HEK293 (cell line): ENCODE data around the gene MYO1G.

Experiments used
- CTCF ChIA-PET: fragments of 350-600 bp; formaldehyde crosslinking; extraction: SDS; loops from one replicate; lab custom pipeline; 2021; ENCODE audit warnings: antibody characterized with exemption; lab: Yijun Ruan, JAX
- POLR2A ChIA-PET: fragments of 300-600 bp; formaldehyde crosslinking; extraction: SDS; loops from one replicate; lab custom pipeline; 2020; ENCODE audit warnings: antibody characterized with exemption, inconsistent platforms; lab: Yijun Ruan, JAX
- H3K27ac ChIP-seq: fragments of 200-500 bp; sonication (Bioruptor generic); 2 replicates; pipeline ENCODE4 v1.5.1; 2014; ENCODE audit warnings: low read depth, low read length, control low read depth, inconsistent platforms; ENCODE audit errors: extremely low read depth
- H3K36me3 ChIP-seq, 2 experiments: fragments of 200-500 bp in 1 of 2; sonication (Bioruptor generic) in 1 of 2; 1 replicate in 1 of 2; 2 replicates in 1 of 2; pipeline ENCODE4 v1.5.1; 2014 to 2017; ENCODE audit warnings: inconsistent platforms in 2 of 2, low read length in 2 of 2; ENCODE audit not compliant: control insufficient read depth in 2 of 2, insufficient read depth in 1 of 2
- H3K4me1 ChIP-seq: fragments of 200-500 bp; sonication (Bioruptor generic); 2 replicates; pipeline ENCODE4 v1.5.1; 2014; ENCODE audit warnings: mild to moderate bottlenecking, low read length, inconsistent platforms; ENCODE audit not compliant: control insufficient read depth, insufficient read depth
- H3K4me3 ChIP-seq: 2 replicates; pipeline ENCODE4 v1.5.1; 2011; ENCODE audit warnings: low read depth, mild to moderate bottlenecking, control low read depth, low read length, moderate library complexity
- H3K9me3 ChIP-seq: fragments of 200-500 bp; sonication (Bioruptor generic); 2 replicates; pipeline ENCODE4 v1.5.1; 2014; ENCODE audit warnings: low read depth, low read length, inconsistent platforms; ENCODE audit not compliant: control insufficient read depth, insufficient read depth
- ATF2 ChIP-seq: fragments of 450-650 bp; formaldehyde crosslinking; IDR thresholded peaks from 2 replicates; pipeline ENCODE4 v1.5.1; 2016; ENCODE audit warnings: missing biosample characterization, missing genetic modification characterization, low read depth
- KLF8 ChIP-seq: fragments of 450-650 bp; formaldehyde crosslinking; IDR thresholded peaks from 2 replicates; pipeline ENCODE4 v1.5.1; 2016; ENCODE audit warnings: missing biosample characterization, missing genetic modification characterization
- PRDM10 ChIP-seq: fragments of 450-650 bp; formaldehyde crosslinking; IDR thresholded peaks from 2 replicates; pipeline ENCODE4 v1.5.1; 2016; ENCODE audit warnings: missing biosample characterization, missing genetic modification characterization
- SETDB1 ChIP-seq: IDR thresholded peaks from one replicate; pipeline ENCODE4 v1.6.1; 2017; ENCODE audit warnings: mild to moderate bottlenecking, low read length, moderate library complexity, mixed read lengths; ENCODE audit not compliant: insufficient read length
- SP3 ChIP-seq: fragments of 450-650 bp; formaldehyde crosslinking; IDR thresholded peaks from 2 replicates; pipeline ENCODE4 v1.5.1; 2016; ENCODE audit warnings: missing biosample characterization, missing genetic modification characterization
- SP7 ChIP-seq: fragments of 450-650 bp; formaldehyde crosslinking; IDR thresholded peaks from 2 replicates; pipeline ENCODE4 v1.5.1; 2016; ENCODE audit warnings: missing biosample characterization, missing genetic modification characterization
- ZBTB17 ChIP-seq: fragments of 450-650 bp; formaldehyde crosslinking; IDR thresholded peaks from 2 replicates; pipeline ENCODE4 v1.5.1; 2016; ENCODE audit warnings: missing biosample characterization, missing genetic modification characterization
- ZBTB20 ChIP-seq: fragments of 450-650 bp; formaldehyde crosslinking; IDR thresholded peaks from 2 replicates; pipeline ENCODE4 v1.5.1; 2016; ENCODE audit warnings: missing biosample characterization, missing genetic modification characterization
- ZBTB21 ChIP-seq: fragments of 450-650 bp; formaldehyde crosslinking; IDR thresholded peaks from 2 replicates; pipeline ENCODE4 v1.5.1; 2017; ENCODE audit warnings: missing biosample characterization, missing genetic modification characterization
- ZBTB44 ChIP-seq: fragments of 450-650 bp; IDR thresholded peaks from 2 replicates; pipeline ENCODE4 v1.5.1; 2018; ENCODE audit warnings: missing biosample characterization, mild to moderate bottlenecking, missing genetic modification characterization
- ZBTB8A ChIP-seq: fragments of 450-650 bp; formaldehyde crosslinking; IDR thresholded peaks from 2 replicates; pipeline ENCODE4 v1.5.1; 2016; ENCODE audit warnings: missing biosample characterization, missing genetic modification characterization
- ZNF121 ChIP-seq: fragments of 450-650 bp; formaldehyde crosslinking; IDR thresholded peaks from 2 replicates; pipeline ENCODE4 v1.5.1; 2016; ENCODE audit warnings: missing biosample characterization, missing genetic modification characterization
- ZNF146 ChIP-seq: fragments of 450-650 bp; formaldehyde crosslinking; IDR thresholded peaks from 2 replicates; pipeline ENCODE4 v1.5.1; 2016; ENCODE audit warnings: missing biosample characterization, missing genetic modification characterization
- ZNF155 ChIP-seq: fragments of 450-650 bp; formaldehyde crosslinking; IDR thresholded peaks from 2 replicates; pipeline ENCODE4 v1.5.1; 2016; ENCODE audit warnings: missing biosample characterization, missing genetic modification characterization
- ZNF174 ChIP-seq: fragments of 450-650 bp; formaldehyde crosslinking; IDR thresholded peaks from 2 replicates; pipeline ENCODE4 v1.5.0; 2017; ENCODE audit warnings: missing biosample characterization, mild to moderate bottlenecking, missing genetic modification characterization
- ZNF2 ChIP-seq: fragments of 450-650 bp; formaldehyde crosslinking; IDR thresholded peaks from 2 replicates; pipeline ENCODE4 v1.5.1; 2016; ENCODE audit warnings: missing biosample characterization, missing genetic modification characterization
- ZNF274 ChIP-seq, 2 experiments: fragments of 200-500 bp in 1 of 2; fragments of 450-650 bp in 1 of 2; sonication (Bioruptor generic) in 1 of 2; formaldehyde crosslinking in 1 of 2; IDR thresholded peaks; 2 replicates each; pipeline versions ENCODE4 v1.5.1 to v1.6.1; 2014 to 2016; ENCODE audit warnings: borderline replicate concordance in 1 of 2, inconsistent platforms in 1 of 2, low read length in 1 of 2, missing biosample characterization in 1 of 2, missing genetic modification characterization in 1 of 2
- ZNF324 ChIP-seq: fragments of 450-650 bp; formaldehyde crosslinking; IDR thresholded peaks from 2 replicates; pipeline ENCODE4 v1.5.1; 2016; ENCODE audit warnings: missing biosample characterization, missing genetic modification characterization
- ZNF335 ChIP-seq: fragments of 450-650 bp; formaldehyde crosslinking; conservative IDR thresholded peaks from 2 replicates; pipeline ENCODE4 v1.5.1; 2016; ENCODE audit warnings: missing biosample characterization, missing genetic modification characterization
- ZNF354C ChIP-seq: fragments of 450-650 bp; formaldehyde crosslinking; IDR thresholded peaks from 2 replicates; pipeline ENCODE4 v1.5.1; 2016; ENCODE audit warnings: missing biosample characterization, missing genetic modification characterization, low read depth, borderline replicate concordance
- ZNF394 ChIP-seq: fragments of 450-650 bp; formaldehyde crosslinking; IDR thresholded peaks from 2 replicates; pipeline ENCODE4 v1.5.1; 2016; ENCODE audit warnings: missing biosample characterization, missing genetic modification characterization, mild to moderate bottlenecking, moderate library complexity, borderline replicate concordance
- ZNF501 ChIP-seq: fragments of 450-650 bp; formaldehyde crosslinking; IDR thresholded peaks from 2 replicates; pipeline ENCODE4 v1.5.1; 2016; ENCODE audit warnings: missing biosample characterization, missing genetic modification characterization
- ZNF549 ChIP-seq: fragments of 450-650 bp; IDR thresholded peaks from 2 replicates; pipeline ENCODE4 v1.5.1; 2018; ENCODE audit warnings: missing biosample characterization, missing genetic modification characterization, mild to moderate bottlenecking, inconsistent platforms, moderate library complexity
- ZNF660 ChIP-seq: fragments of 450-650 bp; IDR thresholded peaks from 2 replicates; pipeline ENCODE4 v1.5.1; 2018; ENCODE audit warnings: missing biosample characterization, mild to moderate bottlenecking, missing genetic modification characterization

MYO1G gene

GRCh38 chr7:45003789-45004188 is 25.0 kb upstream of the MYO1G start:
- H3K4me1 ChIP-seq: peaks cover 8% of the 10 kb centered on the region; the same call in 1 of the 2 replicates
- POLR2A ChIA-PET: no interaction called here
- H3K9me3 ChIP-seq: no peaks in the 10 kb centered on the region
- H3K36me3 ChIP-seq: no peaks in the 10 kb centered on the region; a peak in 1 of 3 replicates
- no peak overlapping the region for H3K27ac ChIP-seq
- CTCF ChIA-PET: interaction anchor here (0.7 kb wide), 1 partner anchor 154 kb away, joined by 3 read pairs; no protein-coding TSS in a partner anchor
- TF ChIP-seq ZNF121 (tag by site-specific recombination): peak; percentile 63
- no peak for TF ChIP-seq SETDB1
- H3K4me3 ChIP-seq: no peak overlapping the region

GRCh38 chr7:45001826-45002225 is 23.0 kb upstream of the MYO1G start:
- Histone ChIP-seq H3K4me3 (no peak overlapping the region), H3K36me3 (no peaks in the 10 kb centered on the region; a peak in 1 of 3 replicates)
- TF ChIP-seq ZNF549 (no peak), ZNF146 (no peak), ZNF335 (tag by site-specific recombination) (0 out of 2 replicates have a peak, but pooled peaks have one; percentile 6), SP3 (no peak), ZNF174 (tag by site-specific recombination) (no peak), ZNF324 (tag by site-specific recombination) (no peak), ZNF155 (tag by site-specific recombination) (no peak)
- TF ChIP-seq, all 188 proteins: peak for 1
- H3K4me1 ChIP-seq: peaks cover 6% of the 10 kb centered on the region; the same call in 1 of the 2 replicates
- H3K27ac ChIP-seq: no peak overlapping the region
- ChIA-PET POLR2A (interaction anchor here (0.6 to 3.3 kb wide), 12 partner anchors 12 to 419 kb away, joined by 3 to 21 read pairs (median 4); partner anchors contain the start of genes H2AZ2, NACAD and TBRG4), CTCF (interaction anchor here (0.6 to 3.0 kb wide), 3 partner anchors 12 to 110 kb away, joined by 3 to 14 read pairs (median 3); no protein-coding TSS in a partner anchor)
- H3K9me3 ChIP-seq: no peaks in the 10 kb centered on the region

GRCh38 chr7:45001138-45001694 is 22.4 kb upstream of the MYO1G start:
- H3K4me1 ChIP-seq: peaks cover 5% of the 10 kb centered on the region; the same call in 1 of the 2 replicates
- H3K9me3 ChIP-seq: no peaks in the 10 kb centered on the region
- H3K36me3 ChIP-seq: no peaks in the 10 kb centered on the region; a peak in 1 of 3 replicates
- ChIA-PET CTCF (interaction anchor here (0.6 to 3.0 kb wide), 2 partner anchors 27 to 1744 kb away, joined by 3 to 14 read pairs; no protein-coding TSS in a partner anchor), POLR2A (interaction anchor here (0.6 to 3.3 kb wide), 16 partner anchors 12 to 419 kb away, joined by 3 to 21 read pairs (median 4); partner anchors contain the start of genes H2AZ2, NACAD, OGDH and TBRG4)
- H3K27ac ChIP-seq: peak overlapping the region; percentile 68
- peak overlapping the region; percentile 55 for H3K4me3 ChIP-seq
- no peak for TF ChIP-seq ZNF274 (IDR thresholded peaks at IDR 0.05; ENCODE audit: low read length)
- TF ChIP-seq ZNF274 (tag by site-specific recombination; IDR thresholded peaks at IDR 0.05; ENCODE audit: borderline replicate concordance): no peak
- TF ChIP-seq ZNF394 (tag by site-specific recombination): peak; percentile 84
- 0 out of 2 replicates have a peak, but pooled peaks have one; percentile 51 for TF ChIP-seq ZBTB44 (tag by site-specific recombination)
- 0 out of 2 replicates have a peak, but pooled peaks have one; percentile 27 for TF ChIP-seq ZNF660
- TF ChIP-seq SP7 (tag by site-specific recombination): peak; percentile 93
- no peak for TF ChIP-seq ZBTB8A (tag by site-specific recombination)
- TF ChIP-seq ZNF354C (tag by site-specific recombination): no peak
- 0 out of 2 replicates have a peak, but pooled peaks have one; percentile 29 for TF ChIP-seq ZNF2 (tag by site-specific recombination)
- peak; percentile 35; the same call in 1 of the 2 replicates for TF ChIP-seq ZBTB20
- TF ChIP-seq ZNF501: 0 out of 2 replicates have a peak, but pooled peaks have one; percentile 31
- TF ChIP-seq KLF8: peak; percentile 54
- peak; percentile 89 for TF ChIP-seq ATF2 (tag by site-specific recombination)
- TF ChIP-seq ZBTB17: peak; percentile 94
- peak; percentile 64; the same call in 1 of the 2 replicates for TF ChIP-seq PRDM10 (tag by site-specific recombination)
- 0 out of 2 replicates have a peak, but pooled peaks have one; percentile 20 for TF ChIP-seq ZBTB21 (tag by site-specific recombination)
